Neural cell (in vitro differentiated cells): Measurements from ENCODE around the gene SEC16A. TPM values are rescaled to one million over a fixed set of nuclear protein-coding genes. Genes with fewer than 3 reads are reported as not detected.

ENCODE experiments used
- H2AFZ ChIP-seq: fragments of 200-600, 300-800 bp; sonication (generic), shearing (Covaris generic); 2 replicates; pipeline ENCODE4 v1.6.0; 2014; ENCODE audit warnings: low read depth, mild to moderate bottlenecking, antibody characterized with exemption, low read length, moderate library complexity
- H3F3A ChIP-seq: fragments of 200-600 bp; shearing (Covaris generic); 2 replicates; pipeline ENCODE4 v1.6.1; 2016; ENCODE audit warnings: mild to moderate bottlenecking, moderate library complexity, mixed read lengths, antibody characterized with exemption, low read length; ENCODE audit not compliant: insufficient read depth, poor library complexity, severe bottlenecking
- H3K27ac ChIP-seq: fragments of 200-600, 300-800 bp; sonication (generic), shearing (Covaris generic); 2 replicates; pipeline ENCODE4 v1.5.1; 2014; ENCODE audit warnings: mild to moderate bottlenecking, low read length, moderate library complexity
- H3K27me3 ChIP-seq: fragments of 300-800, 200-600 bp; sonication (generic), shearing (Covaris generic); 2 replicates; pipeline ENCODE4 v1.6.0; 2014; ENCODE audit warnings: mild to moderate bottlenecking, low read depth, low read length, moderate library complexity; ENCODE audit not compliant: insufficient read depth
- H3K36me3 ChIP-seq: fragments of 300-800, 200-600 bp; sonication (generic), shearing (Covaris generic); 2 replicates; pipeline ENCODE4 v1.5.1; 2014; ENCODE audit warnings: mild to moderate bottlenecking, antibody characterized with exemption, low read length, moderate library complexity; ENCODE audit not compliant: insufficient read depth
- H3K4me2 ChIP-seq: fragments of 300-800, 200-600 bp; sonication (generic), shearing (Covaris generic); 2 replicates; pipeline ENCODE4 v1.6.0; 2014; ENCODE audit warnings: mild to moderate bottlenecking, low read length
- H3K4me3 ChIP-seq: fragments of 300-800, 200-600 bp; sonication (generic), shearing (Covaris generic); 2 replicates; pipeline ENCODE4 v1.5.1; 2014; ENCODE audit warnings: mild to moderate bottlenecking, low read length, moderate library complexity
- H3K79me2 ChIP-seq: fragments of 200-600 bp; shearing (Covaris generic); replicated peaks from 2 replicates; pipeline ENCODE4 v1.6.0; 2014; ENCODE audit warnings: mild to moderate bottlenecking, low read length, moderate library complexity; ENCODE audit not compliant: insufficient read depth
- H3K9ac ChIP-seq: fragments of 300-800, 200-600 bp; sonication (generic), shearing (Covaris generic); 2 replicates; pipeline ENCODE4 v1.6.1; 2016; ENCODE audit warnings: mild to moderate bottlenecking, low read length, mixed read lengths
- H3K9me2 ChIP-seq: fragments of 200-600 bp; shearing (Covaris generic); 2 replicates; pipeline ENCODE4 v1.6.1; 2016; ENCODE audit warnings: mild to moderate bottlenecking, low read length, mixed read lengths; ENCODE audit not compliant: insufficient read depth
- H3K9me3 ChIP-seq: fragments of 200-600, 300-800 bp; sonication (generic), shearing (Covaris generic); 2 replicates; pipeline ENCODE4 v1.6.1; 2016; ENCODE audit warnings: mild to moderate bottlenecking, mixed run types, low read length, moderate library complexity, mixed read lengths
- H4K20me1 ChIP-seq: fragments of 200-600 bp; shearing (Covaris generic); 2 replicates; pipeline ENCODE4 v1.6.1; 2016; ENCODE audit warnings: mild to moderate bottlenecking, mixed run types; ENCODE audit not compliant: insufficient read depth
- CTCF ChIP-seq: fragments of 450-650 bp; IDR thresholded peaks from 2 replicates; pipeline ENCODE4 v1.5.1; 2014; ENCODE audit warnings: antibody characterized with exemption, mild to moderate bottlenecking, moderate library complexity; ENCODE audit not compliant: poor library complexity, severe bottlenecking
- EP300 ChIP-seq: fragments of 450-650 bp; conservative IDR thresholded peaks from 2 replicates; pipeline ENCODE4 v1.6.1; 2014; ENCODE audit warnings: antibody characterized with exemption, mild to moderate bottlenecking, moderate library complexity; ENCODE audit not compliant: poor library complexity, severe bottlenecking
- EZH2 ChIP-seq: fragments of 200-600, 300-800 bp; shearing (Covaris generic), sonication (generic); IDR thresholded peaks from 2 replicates; pipeline ENCODE4 v1.6.1; 2014; ENCODE audit warnings: antibody characterized with exemption, low read length, borderline replicate concordance, mild to moderate bottlenecking; ENCODE audit not compliant: insufficient read depth, poor library complexity, severe bottlenecking
- MXI1 ChIP-seq: fragments of 450-650 bp; conservative IDR thresholded peaks from 2 replicates; pipeline ENCODE4 v1.6.1; 2014; ENCODE audit warnings: antibody characterized with exemption, mild to moderate bottlenecking; ENCODE audit not compliant: poor library complexity, severe bottlenecking
- POLR2AphosphoS5 ChIP-seq: IDR thresholded peaks from 2 replicates; pipeline ENCODE4 v1.6.1; 2012
- RAD21 ChIP-seq: fragments of 450-650 bp; conservative IDR thresholded peaks from 2 replicates; pipeline ENCODE4 v1.6.1; 2014; ENCODE audit warnings: antibody characterized with exemption, mild to moderate bottlenecking, moderate library complexity
- SMC3 ChIP-seq: fragments of 450-650 bp; conservative IDR thresholded peaks from 2 replicates; pipeline ENCODE4 v1.6.1; 2014; ENCODE audit warnings: antibody characterized with exemption, mild to moderate bottlenecking, moderate library complexity; ENCODE audit not compliant: poor library complexity
- TAF1 ChIP-seq: IDR thresholded peaks from 2 replicates; pipeline ENCODE4 v1.6.1; 2012; ENCODE audit warnings: low read depth
- polyA plus RNA-seq: library from polyadenylated mRNA; depleted of rRNA; stranded (reverse); fragments of >200 nt; gene quantifications from 2 replicates; pipeline ENCODE4 v1.2.3, GENCODE V29; 2014
- TF ChIP-seq, protein P1 (sequence below): IDR thresholded peaks from 2 replicates; pipeline ENCODE4 v1.6.1; 2012; ENCODE audit warnings: borderline replicate concordance

The SEC16A gene
- polyA plus RNA-seq, 1 donor from 2014 or later, result 15.4 TPM

DNA sequence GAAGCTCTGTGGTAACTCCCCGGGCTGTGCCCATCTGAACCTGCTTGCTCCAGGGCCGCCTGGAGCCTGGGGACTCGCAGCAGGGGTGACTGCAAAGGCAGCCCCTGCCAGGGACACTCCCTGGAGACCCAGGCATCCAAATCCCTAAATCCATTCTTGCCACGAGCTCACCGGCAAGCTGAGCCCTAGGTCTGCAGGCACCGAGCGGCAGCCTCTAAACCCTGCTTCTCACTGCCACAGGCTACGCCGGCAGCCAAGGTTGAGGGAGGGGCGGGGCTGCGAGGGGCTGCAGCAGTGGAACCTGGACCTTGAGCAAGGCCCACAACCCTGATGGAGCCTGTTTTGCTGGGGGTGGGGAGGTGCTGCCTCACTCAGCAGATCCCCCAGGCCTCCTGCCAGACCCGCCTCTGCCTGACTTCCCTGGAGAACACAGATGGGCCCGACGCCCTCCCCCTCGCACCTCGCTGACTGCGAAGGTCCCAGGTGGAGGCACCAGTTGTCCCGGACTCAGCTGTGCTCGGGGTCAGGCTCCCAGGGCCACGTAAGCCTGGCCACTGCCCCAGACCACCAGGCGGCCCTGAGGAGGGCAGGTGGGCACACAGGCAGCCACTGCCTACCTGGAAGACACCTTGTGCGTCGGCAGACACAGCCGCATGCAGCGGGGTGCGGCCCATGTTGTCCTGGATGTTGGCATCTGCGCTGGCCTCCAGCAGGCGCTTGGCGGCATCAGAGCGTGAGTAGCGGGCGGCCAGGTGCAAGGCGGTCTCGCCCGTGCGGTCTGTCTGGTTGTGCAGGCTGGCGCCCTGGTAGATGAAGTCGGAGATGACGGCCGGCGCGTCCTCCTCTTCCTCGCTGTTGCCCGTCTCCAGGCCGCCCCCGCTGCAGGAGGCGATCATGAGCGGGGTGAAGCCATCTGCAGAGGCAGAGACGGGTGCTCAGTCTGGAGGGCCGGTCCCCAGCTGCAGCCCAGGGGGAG is 17.4 kb upstream of the SEC16A start:
- Histone ChIP-seq H3K79me2 (no peaks in the 10 kb centered on the region), H3K9ac (no peak overlapping the region), H3K4me2 (no peak overlapping the region), H3K27ac (no peak overlapping the region), H2AFZ (no peak overlapping the region), H4K20me1 (no peaks in the 10 kb centered on the region), H3K9me3 (no peaks in the 10 kb centered on the region), H3K4me3 (no peak overlapping the region), H3K9me2 (no peaks in the 10 kb centered on the region), H3F3A (no peaks in the 10 kb centered on the region), H3K36me3 (no peaks in the 10 kb centered on the region), H3K27me3 (no peaks in the 10 kb centered on the region)
- TF ChIP-seq MXI1 (no peak), SMC3 (no peak), CTCF (no peak), EP300 (no peak), TAF1 (no peak), POLR2AphosphoS5 (no peak), EZH2 (no peak), RAD21 (no peak)
- TF ChIP-seq, protein P1, sequence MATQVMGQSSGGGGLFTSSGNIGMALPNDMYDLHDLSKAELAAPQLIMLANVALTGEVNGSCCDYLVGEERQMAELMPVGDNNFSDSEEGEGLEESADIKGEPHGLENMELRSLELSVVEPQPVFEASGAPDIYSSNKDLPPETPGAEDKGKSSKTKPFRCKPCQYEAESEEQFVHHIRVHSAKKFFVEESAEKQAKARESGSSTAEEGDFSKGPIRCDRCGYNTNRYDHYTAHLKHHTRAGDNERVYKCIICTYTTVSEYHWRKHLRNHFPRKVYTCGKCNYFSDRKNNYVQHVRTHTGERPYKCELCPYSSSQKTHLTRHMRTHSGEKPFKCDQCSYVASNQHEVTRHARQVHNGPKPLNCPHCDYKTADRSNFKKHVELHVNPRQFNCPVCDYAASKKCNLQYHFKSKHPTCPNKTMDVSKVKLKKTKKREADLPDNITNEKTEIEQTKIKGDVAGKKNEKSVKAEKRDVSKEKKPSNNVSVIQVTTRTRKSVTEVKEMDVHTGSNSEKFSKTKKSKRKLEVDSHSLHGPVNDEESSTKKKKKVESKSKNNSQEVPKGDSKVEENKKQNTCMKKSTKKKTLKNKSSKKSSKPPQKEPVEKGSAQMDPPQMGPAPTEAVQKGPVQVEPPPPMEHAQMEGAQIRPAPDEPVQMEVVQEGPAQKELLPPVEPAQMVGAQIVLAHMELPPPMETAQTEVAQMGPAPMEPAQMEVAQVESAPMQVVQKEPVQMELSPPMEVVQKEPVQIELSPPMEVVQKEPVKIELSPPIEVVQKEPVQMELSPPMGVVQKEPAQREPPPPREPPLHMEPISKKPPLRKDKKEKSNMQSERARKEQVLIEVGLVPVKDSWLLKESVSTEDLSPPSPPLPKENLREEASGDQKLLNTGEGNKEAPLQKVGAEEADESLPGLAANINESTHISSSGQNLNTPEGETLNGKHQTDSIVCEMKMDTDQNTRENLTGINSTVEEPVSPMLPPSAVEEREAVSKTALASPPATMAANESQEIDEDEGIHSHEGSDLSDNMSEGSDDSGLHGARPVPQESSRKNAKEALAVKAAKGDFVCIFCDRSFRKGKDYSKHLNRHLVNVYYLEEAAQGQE, result no peak

DNA sequence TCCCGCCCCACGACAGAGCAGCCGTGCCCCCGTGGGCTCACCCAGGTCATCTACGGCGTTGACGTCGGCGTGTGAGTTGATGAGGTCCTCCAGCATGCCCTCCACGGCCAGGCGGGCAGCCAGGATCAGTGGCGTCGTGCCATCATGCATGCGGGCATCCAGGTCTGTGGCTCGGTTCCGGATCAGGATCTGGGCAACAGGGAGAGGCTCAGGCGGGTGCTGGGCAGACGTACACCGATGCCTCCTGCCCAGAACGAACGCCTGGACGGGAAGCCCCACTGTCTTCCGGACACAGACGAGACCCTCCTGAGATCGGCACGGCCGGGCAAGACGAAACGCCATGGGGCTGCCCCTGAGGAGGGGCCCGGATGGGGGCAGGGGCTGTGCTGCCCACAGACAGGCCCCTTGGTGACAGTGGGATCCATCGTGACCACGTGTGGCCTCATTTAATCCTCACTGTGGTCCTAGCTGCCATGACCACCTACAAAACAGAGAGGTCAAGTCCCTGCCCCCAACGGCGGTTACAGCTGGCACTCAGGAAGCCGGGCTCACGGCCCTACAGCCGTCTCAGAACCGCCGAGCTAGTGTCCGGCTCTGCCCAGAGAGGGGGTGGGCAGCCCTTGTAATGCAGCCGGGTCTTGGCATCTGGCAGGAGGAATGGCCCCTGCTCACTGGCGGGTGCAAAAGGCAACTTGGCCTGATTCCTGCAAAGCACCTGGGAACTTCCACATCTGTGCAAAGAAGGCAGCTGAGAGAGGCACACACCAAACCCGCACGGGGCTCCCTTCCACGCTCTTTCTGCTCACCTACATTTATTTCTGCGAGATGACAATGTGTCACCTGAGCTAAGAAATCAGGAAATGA is 16.5 kb upstream of the SEC16A start:
- no peak overlapping the region for H3K4me3 ChIP-seq
- H3F3A ChIP-seq, result no peaks in the 10 kb centered on the region
- H4K20me1 ChIP-seq, result no peaks in the 10 kb centered on the region
- no peaks in the 10 kb centered on the region for H3K9me2 ChIP-seq
- no peaks in the 10 kb centered on the region for H3K9me3 ChIP-seq
- H3K9ac ChIP-seq, result no peak overlapping the region
- no peaks in the 10 kb centered on the region for H3K79me2 ChIP-seq
- H3K27me3 ChIP-seq, result no peaks in the 10 kb centered on the region
- H3K4me2 ChIP-seq, result no peak overlapping the region
- TF ChIP-seq, protein P1, result no peak
- TF ChIP-seq SMC3, result no peak
- TF ChIP-seq RAD21, result no peak
- TF ChIP-seq EP300, result no peak
- TF ChIP-seq MXI1, result no peak
- TF ChIP-seq POLR2AphosphoS5, result no peak
- TF ChIP-seq EZH2, result no peak
- TF ChIP-seq TAF1, result no peak
- no peak for TF ChIP-seq CTCF
- no peak overlapping the region for H2AFZ ChIP-seq
- H3K27ac ChIP-seq, result no peak overlapping the region
- H3K36me3 ChIP-seq, result no peaks in the 10 kb centered on the region
